AG10803 (cell line): ENCODE data around the gene CCDC18.
A peak's percentile ranks its signal among the peaks of the same experiment; 100 is the strongest.
"Not testable (repeated sequence)": the region's sequence is repeated elsewhere in the genome, so short reads cannot be mapped to it uniquely, and the experiment has no call there.

Experiments
- DNase-seq: peaks from one replicate; pipeline ENCODE4 v3.0.0; 2010; ENCODE audit warnings: low read depth
- H3K4me3 ChIP-seq: 2 replicates; pipeline ENCODE4 v1.5.1; 2011; ENCODE audit warnings: mild to moderate bottlenecking, low read length, control low read depth
- CTCF ChIP-seq: conservative IDR thresholded peaks from 2 replicates; pipeline ENCODE4 v1.5.1; 2011; ENCODE audit warnings: mild to moderate bottlenecking, low read length, control low read depth, inconsistent platforms

CCDC18 gene

GRCh38 chr1:93172778-93173177, 7.7 kb upstream of the CCDC18 start:
- TF ChIP-seq CTCF, result no peak
- no peak overlapping the region for H3K4me3 ChIP-seq

GRCh38 chr1:93174638-93175037, 5.9 kb upstream of the CCDC18 start:
- not testable (repeated sequence) for DNase-seq, H3K4me3 ChIP-seq

More at GRCh38 chr1:93172778-93173177, 7.7 kb upstream of the CCDC18 start:
- peak; percentile 26 for DNase-seq

GRCh38 chr1:93177991-93178390, 2.5 kb upstream of the CCDC18 start:
- no peak for TF ChIP-seq CTCF
- DNase-seq, result peak; percentile 18
- H3K4me3 ChIP-seq, result peak overlapping the region; percentile 95

GRCh38 chr1:93178418-93178817, 2.1 kb upstream of the CCDC18 start:
- no peak for DNase-seq
- H3K4me3 ChIP-seq, result peak overlapping the region; percentile 95
- TF ChIP-seq CTCF, result no peak

- no peak; the same call in 1 of the 2 replicates for TF ChIP-seq CTCF
- H3K4me3 ChIP-seq, result peak within 1 kb of the TSS; percentile 95
- peak; percentile 98 for DNase-seq
Observed at GRCh38 chr1:93179886-93180722, 420 bp upstream of the CCDC18 start, which contains the start of gene TMED5. Gene TMED5, minus strand, starts transcription at chr1:93180413. Its CDS starts 171 bp downstream, at chr1:93180242.

- no peak for DNase-seq
- TF ChIP-seq CTCF, result no peak
- H3K4me3 ChIP-seq, result no peak overlapping the region
Observed at GRCh38 chr1:93186667-93187066, 6.1 kb downstream of the CCDC18 start.

GRCh38 chr1:93190432-93190831, 9.9 kb downstream of the CCDC18 start:
- DNase-seq, result no peak
- no peak overlapping the region for H3K4me3 ChIP-seq
- TF ChIP-seq CTCF, result no peak
